Esophagus muscularis mucosa (tissue), 4 donors: ENCODE measurements around the gene CBFA2T2.

Experiments
- EP300 ChIP-seq: sonication (generic); formaldehyde crosslinking; IDR thresholded peaks from one replicate; pipeline ENCODE4 v1.6.1; 2017; ENCODE audit warnings: antibody characterized with exemption
- POLR2A ChIP-seq: fragments of 450-650 bp; IDR thresholded peaks from one replicate; pipeline ENCODE4 v1.6.1; 2017; ENCODE audit warnings: antibody characterized with exemption, moderate library complexity, mild to moderate bottlenecking, low read depth
- POLR2AphosphoS5 ChIP-seq, 2 donors: sonication (generic); formaldehyde crosslinking; IDR thresholded peaks; one replicate each; pipeline ENCODE4 v1.6.1; 2017; ENCODE audit warnings: antibody characterized with exemption in 2 of 2
- TF ChIP-seq, protein P1 (sequence below), 3 experiments: fragments of 200-600 bp in 2 of 3; fragments of 450-650 bp in 1 of 3; sonication (generic) in 2 of 3; IDR thresholded peaks; one replicate each; pipeline ENCODE4 v1.5.1; 2017 to 2019; ENCODE audit warnings: antibody characterized with exemption in 3 of 3, mild to moderate bottlenecking in 2 of 3, moderate library complexity in 1 of 3

DNA sequence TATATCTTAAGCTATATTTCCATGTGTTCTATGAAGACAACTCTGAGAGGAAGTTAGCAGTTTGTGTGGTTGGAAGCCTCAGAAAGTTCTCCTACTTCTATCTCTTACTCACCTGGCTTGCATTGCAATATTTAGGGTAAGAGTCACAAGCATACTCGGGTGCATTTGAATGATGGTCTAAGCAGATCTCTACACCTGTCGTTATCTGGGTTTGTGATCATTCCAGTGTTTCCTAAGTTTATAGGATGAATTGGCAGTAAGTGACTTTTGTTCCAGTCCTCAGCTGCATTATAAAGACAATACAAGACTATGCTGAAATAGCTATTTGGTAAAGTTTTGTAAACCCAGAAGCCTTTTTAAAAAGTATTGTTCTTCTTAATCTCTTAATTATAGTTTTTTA lies 36.9 kb downstream of the CBFA2T2 start:
- TF ChIP-seq EP300 (no peak), POLR2AphosphoS5 (IDR thresholded peaks at IDR 0.05) (no peak), POLR2A (no peak)
- TF ChIP-seq, protein P1, sequence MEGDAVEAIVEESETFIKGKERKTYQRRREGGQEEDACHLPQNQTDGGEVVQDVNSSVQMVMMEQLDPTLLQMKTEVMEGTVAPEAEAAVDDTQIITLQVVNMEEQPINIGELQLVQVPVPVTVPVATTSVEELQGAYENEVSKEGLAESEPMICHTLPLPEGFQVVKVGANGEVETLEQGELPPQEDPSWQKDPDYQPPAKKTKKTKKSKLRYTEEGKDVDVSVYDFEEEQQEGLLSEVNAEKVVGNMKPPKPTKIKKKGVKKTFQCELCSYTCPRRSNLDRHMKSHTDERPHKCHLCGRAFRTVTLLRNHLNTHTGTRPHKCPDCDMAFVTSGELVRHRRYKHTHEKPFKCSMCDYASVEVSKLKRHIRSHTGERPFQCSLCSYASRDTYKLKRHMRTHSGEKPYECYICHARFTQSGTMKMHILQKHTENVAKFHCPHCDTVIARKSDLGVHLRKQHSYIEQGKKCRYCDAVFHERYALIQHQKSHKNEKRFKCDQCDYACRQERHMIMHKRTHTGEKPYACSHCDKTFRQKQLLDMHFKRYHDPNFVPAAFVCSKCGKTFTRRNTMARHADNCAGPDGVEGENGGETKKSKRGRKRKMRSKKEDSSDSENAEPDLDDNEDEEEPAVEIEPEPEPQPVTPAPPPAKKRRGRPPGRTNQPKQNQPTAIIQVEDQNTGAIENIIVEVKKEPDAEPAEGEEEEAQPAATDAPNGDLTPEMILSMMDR (IDR thresholded peaks at IDR 0.05), result no peak
